GM12874 (cell line): ENCODE results near the gene PTCRA.

Experiments
- CTCF ChIP-seq: IDR thresholded peaks from 2 replicates; pipeline ENCODE4 v1.5.1; 2011; ENCODE audit warnings: low read depth, mild to moderate bottlenecking, control low read depth, low read length, moderate library complexity; ENCODE audit not compliant: insufficient read depth

PTCRA gene

GRCh38 chr6:42962502-42963178 lies 46.8 kb downstream of the PTCRA start:
- no peak for TF ChIP-seq CTCF

- TF ChIP-seq CTCF: no peak
Measured at GRCh38 chr6:42963179-42963854, 47.5 kb downstream of the PTCRA start.

GRCh38 chr6:42963855-42964605 lies 48.2 kb downstream of the PTCRA start:
- TF ChIP-seq CTCF: peak; percentile 26; the same call in 1 of the 2 replicates

GRCh38 chr6:42966571-42966970 lies 50.7 kb downstream of the PTCRA start:
- no peak for TF ChIP-seq CTCF

GRCh38 chr6:42967228-42967627 lies 51.4 kb downstream of the PTCRA start:
- TF ChIP-seq CTCF: no peak

GRCh38 chr6:42968126-42968701 lies 52.4 kb downstream of the PTCRA start:
- no peak for TF ChIP-seq CTCF

- no peak for TF ChIP-seq CTCF
Measured at GRCh38 chr6:42968783-42969182, 52.9 kb downstream of the PTCRA start.
